HCT116 (cell line): ENCODE results near the gene ACTG2. TPM values are rescaled to one million over a fixed set of nuclear protein-coding genes. Genes with fewer than 3 reads are reported as not detected.

Source experiments
- ATAC-seq: fragments of 200-7000 bp; cut with Tn5 transposase; 2 replicates; pipeline ENCODE4 v1.9.1; 2020; ENCODE audit warnings: mild to moderate bottlenecking, moderate library complexity
- BruUV-seq: library from RNA; stranded (reverse); fragments of 400-500 nt; replicated peaks from 2 replicates; lab custom pipeline; 2021; lab: Mats Ljungman, UMichigan
- CTCF ChIA-PET: fragments of 300-600 bp; sonication (Branson Sonifier 250); formaldehyde crosslinking; loops from one replicate; lab custom pipeline; 2021; ENCODE audit warnings: antibody characterized with exemption; lab: Charles Lee
- POLR2A ChIA-PET: fragments of 300-600, 350-600 bp; sonication (Branson Sonifier 250); formaldehyde crosslinking; loops from one replicate; lab custom pipeline; 2021; ENCODE audit warnings: antibody characterized with exemption; lab: Charles Lee
- RAD21 ChIA-PET, 2 experiments: fragments of 300-600 bp; sonication (Branson Sonifier 250); formaldehyde crosslinking; loops; one replicate each; lab custom pipeline; 2023; ENCODE audit warnings: low total read pairs in 2 of 2; ENCODE audit not compliant: uncharacterized antibody in 2 of 2, unreplicated experiment in 2 of 2, low non-redundant PET in 1 of 2; lab: Charles Lee
- DNase-seq: peaks from one replicate; pipeline ENCODE4 v3.0.0-alpha.2; 2010; ENCODE audit warnings: low read depth, low spot score
- H2AFZ ChIP-seq: fragments of 200-600 bp; shearing (Covaris generic), sonication (generic); 2 replicates; pipeline ENCODE4 v1.6.1; 2017; ENCODE audit warnings: low read depth, mixed run types, mixed read lengths, antibody characterized with exemption, low read length; ENCODE audit not compliant: poor library complexity, severe bottlenecking
- H3K27ac ChIP-seq: 2 replicates; pipeline ENCODE4 v1.5.1; 2012; ENCODE audit warnings: low read depth, low read length
- H3K27me3 ChIP-seq: fragments of 200-600 bp; sonication (generic); 2 replicates; pipeline ENCODE4 v1.6.1; 2016; ENCODE audit warnings: mixed run types, low read length, mixed read lengths; ENCODE audit not compliant: insufficient read depth
- H3K36me3 ChIP-seq, 2 experiments: fragments of 200-500 bp in 1 of 2; fragments of 200-600 bp in 1 of 2; sonication (Bioruptor generic) in 1 of 2; sonication (generic) in 1 of 2; 2 replicates each; pipeline versions ENCODE4 v1.5.1 to v1.6.1; 2014 to 2016; ENCODE audit warnings: low read length in 2 of 2, inconsistent platforms in 1 of 2, mixed read lengths in 1 of 2, mixed run types in 1 of 2; ENCODE audit not compliant: insufficient read depth in 2 of 2, control insufficient read depth in 1 of 2
- H3K4me1 ChIP-seq, 2 experiments: fragments of 200-600 bp in 1 of 2; sonication (generic) in 1 of 2; 2 replicates each; pipeline versions ENCODE4 v1.5.1 to v1.6.1; 2012 to 2017; ENCODE audit warnings: low read length in 2 of 2, inconsistent platforms in 1 of 2, mild to moderate bottlenecking in 1 of 2, mixed read lengths in 1 of 2, mixed run types in 1 of 2, moderate library complexity in 1 of 2; ENCODE audit not compliant: insufficient read depth in 2 of 2, control insufficient read depth in 1 of 2
- H3K4me2 ChIP-seq: fragments of 200-600 bp; sonication (generic); 2 replicates; pipeline ENCODE4 v1.6.1; 2017; ENCODE audit warnings: mixed run types, low read length, mixed read lengths
- H3K4me3 ChIP-seq, 2 experiments: fragments of 200-600 bp in 1 of 2; sonication (generic) in 1 of 2; replicated peaks in 1 of 2; 2 replicates each; pipeline ENCODE4 v1.5.1; 2011 to 2016; ENCODE audit warnings: low read length in 2 of 2, control low read depth in 1 of 2, low read depth in 1 of 2, mild to moderate bottlenecking in 1 of 2, mixed read lengths in 1 of 2, mixed run types in 1 of 2
- H3K79me2 ChIP-seq: fragments of 200-600 bp; sonication (generic); 2 replicates; pipeline ENCODE4 v1.6.1; 2017; ENCODE audit warnings: mild to moderate bottlenecking, mixed run types, low read length, moderate library complexity, mixed read lengths; ENCODE audit not compliant: insufficient read depth
- H3K9ac ChIP-seq: fragments of 200-600 bp; sonication (generic); 2 replicates; pipeline ENCODE4 v1.6.1; 2016; ENCODE audit warnings: low read length, mixed read lengths
- H3K9me2 ChIP-seq: fragments of 200-600 bp; sonication (generic), shearing (Covaris generic); 2 replicates; pipeline ENCODE4 v1.6.1; 2017; ENCODE audit warnings: mixed run types, mild to moderate bottlenecking, moderate library complexity; ENCODE audit not compliant: insufficient read depth
- H3K9me3 ChIP-seq, 2 experiments: fragments of 200-500 bp in 1 of 2; fragments of 200-600 bp in 1 of 2; sonication (Bioruptor generic) in 1 of 2; sonication (generic) in 1 of 2; 2 replicates each; pipeline ENCODE4 v1.6.1; 2014 to 2017; ENCODE audit warnings: low read length in 2 of 2, mixed read lengths in 2 of 2, inconsistent platforms in 1 of 2, low read depth in 1 of 2, mild to moderate bottlenecking in 1 of 2, mixed run types in 1 of 2, moderate library complexity in 1 of 2; ENCODE audit not compliant: control insufficient read depth in 1 of 2, insufficient read depth in 1 of 2
- H4K20me1 ChIP-seq: fragments of 200-600 bp; sonication (generic), shearing (Covaris generic); 2 replicates; pipeline ENCODE4 v1.6.1; 2017; ENCODE audit warnings: mixed run types, mild to moderate bottlenecking, moderate library complexity; ENCODE audit not compliant: insufficient read depth
- ATF3 ChIP-seq: IDR thresholded peaks from 2 replicates; pipeline ENCODE4 v1.6.1; 2012
- CBX3 ChIP-seq: IDR thresholded peaks from 2 replicates; pipeline ENCODE4 v1.6.1; 2012; ENCODE audit warnings: low read depth
- EGR1 ChIP-seq: IDR thresholded peaks from 2 replicates; pipeline ENCODE4 v1.6.1; 2012; ENCODE audit warnings: low read depth
- ELF1 ChIP-seq: IDR thresholded peaks from 2 replicates; pipeline ENCODE4 v1.6.1; 2012; ENCODE audit warnings: low read depth, borderline replicate concordance
- EZH2phosphoT487 ChIP-seq: fragments of 200-600 bp; IDR thresholded peaks from 2 replicates; pipeline ENCODE4 v1.6.1; 2018; ENCODE audit warnings: antibody characterized with exemption, borderline replicate concordance
- FOSL1 ChIP-seq: IDR thresholded peaks from 2 replicates; pipeline ENCODE4 v1.6.1; 2012; ENCODE audit warnings: low read depth
- JUND ChIP-seq: IDR thresholded peaks from 2 replicates; pipeline ENCODE4 v1.6.1; 2012
- POLR2A ChIP-seq: IDR thresholded peaks from 2 replicates; pipeline ENCODE4 v1.7.0; 2011; ENCODE audit warnings: borderline replicate concordance; ENCODE audit not compliant: insufficient read depth, insufficient read length; ENCODE audit errors: extremely low read depth
- RAD21 ChIP-seq: IDR thresholded peaks from 2 replicates; pipeline ENCODE4 v1.6.1; 2012; ENCODE audit warnings: low read depth, mild to moderate bottlenecking
- SIN3A ChIP-seq: IDR thresholded peaks from 2 replicates; pipeline ENCODE4 v1.6.1; 2012; ENCODE audit warnings: low read depth
- SP1 ChIP-seq: IDR thresholded peaks from 2 replicates; pipeline ENCODE4 v1.6.1; 2012; ENCODE audit warnings: low read depth
- YY1 ChIP-seq: IDR thresholded peaks from 2 replicates; pipeline ENCODE4 v1.6.1; 2011; ENCODE audit warnings: low read length, low read depth, moderate library complexity, mild to moderate bottlenecking; ENCODE audit not compliant: insufficient replicate concordance; ENCODE audit errors: extremely low read depth
- ZBTB33 ChIP-seq: IDR thresholded peaks from 2 replicates; pipeline ENCODE4 v1.6.1; 2011; ENCODE audit warnings: mild to moderate bottlenecking, low read length, moderate library complexity; ENCODE audit not compliant: insufficient replicate concordance; ENCODE audit errors: extremely low read depth
- ZFX ChIP-seq: fragments of 450-650 bp; IDR thresholded peaks from 2 replicates; pipeline ENCODE4 v1.6.1; 2017
- ZNF274 ChIP-seq: fragments of 200-500 bp; sonication (Bioruptor generic); IDR thresholded peaks from 2 replicates; pipeline ENCODE4 v1.6.1; 2014; ENCODE audit warnings: mild to moderate bottlenecking, low read depth, low read length, inconsistent platforms
- intact Hi-C: fragments of 100-400 bp; cut with micrococcal nuclease; formaldehyde crosslinking; loops from 2 replicates; pipeline ENCODE4 v1.10.0; 2022
- total RNA-seq: library from RNA; stranded (reverse); gene quantifications from one replicate; pipeline ENCODE4 v1.2.1, GENCODE V29; 2021; ENCODE audit not compliant: unreplicated experiment
- TF ChIP-seq, protein P1 (sequence below), 3 experiments: fragments of 200-600 bp in 1 of 3; sonication (generic) in 1 of 3; IDR thresholded peaks in 2 of 3; conservative IDR thresholded peaks in 1 of 3; 2 replicates each; pipeline ENCODE4 v1.5.1; 2012 to 2017; ENCODE audit warnings: low read depth in 2 of 3, low read length in 2 of 3, antibody characterized with exemption in 1 of 3, borderline replicate concordance in 1 of 3, control low read depth in 1 of 3, mild to moderate bottlenecking in 1 of 3, mixed read lengths in 1 of 3, mixed run types in 1 of 3, moderate library complexity in 1 of 3; ENCODE audit not compliant: insufficient read depth in 1 of 3

ACTG2 gene
- total RNA-seq, 1 experiment from 2014 or later, result 0.89 TPM

DNA sequence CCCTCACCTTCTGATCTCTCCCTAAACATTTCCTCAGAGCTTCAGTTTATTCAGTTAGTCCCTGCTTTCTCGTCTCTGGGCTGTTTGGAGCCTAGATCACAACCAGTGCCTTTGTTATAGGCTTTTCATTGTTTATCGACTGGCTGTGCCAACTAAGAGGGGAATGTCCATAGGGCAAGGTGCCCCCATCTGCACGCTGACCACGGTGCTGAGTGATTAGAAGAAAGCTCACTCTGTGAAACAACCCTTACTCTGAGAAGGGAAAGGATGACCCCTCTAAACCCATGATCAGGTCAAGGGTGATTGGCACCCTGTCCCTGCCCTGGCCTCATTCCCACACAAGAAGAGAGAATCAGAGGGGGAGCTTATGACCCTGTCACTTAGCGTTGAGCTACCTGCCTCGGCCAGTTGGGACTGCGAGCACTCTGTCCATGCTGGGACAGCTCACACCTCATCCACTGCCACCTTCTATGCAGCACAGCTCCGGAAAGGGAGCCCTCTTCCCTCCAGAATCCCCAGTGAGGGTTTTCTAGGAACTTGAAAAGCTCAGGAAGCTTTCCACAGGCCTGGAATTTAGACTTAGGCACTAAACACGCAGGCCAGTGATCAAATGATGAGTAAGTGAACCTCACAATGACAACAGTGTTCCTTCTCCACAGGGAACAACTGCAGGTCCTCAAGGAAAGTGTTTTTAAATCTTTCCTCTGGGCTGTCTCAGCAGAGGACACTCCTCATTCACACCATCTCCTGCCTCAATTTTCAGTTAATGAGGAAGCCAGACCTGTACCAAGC, 2.3 kb upstream of the ACTG2 start:
- CTCF ChIA-PET, result no interaction called here
- intact Hi-C loops, result no loop called here

More for the DNA sequence above, 2.3 kb upstream of the ACTG2 start:
- Histone ChIP-seq H3K36me3 (no peaks in the 10 kb centered on the region), H3K27me3 (no peaks in the 10 kb centered on the region), H3K79me2 (no peaks in the 10 kb centered on the region), H3K9me3 (no peaks in the 10 kb centered on the region), H3K4me3 (no peak overlapping the region), H3K9me2 (no peaks in the 10 kb centered on the region), H3K9ac (no peak overlapping the region), H3K27ac (no peak overlapping the region), H3K4me2 (peak overlapping the region; percentile 6; the same call in 1 of the 2 replicates), H4K20me1 (no peaks in the 10 kb centered on the region), H3K4me1 (peaks cover 0 to 9% of the 10 kb centered on the region in 2 experiments; a peak in 1 of 4 replicates), H2AFZ (no peak overlapping the region)
- RAD21 ChIA-PET, result no interaction called here
- no peak for DNase-seq
- ATAC-seq, result peak; percentile 34; the same call in 1 of the 2 replicates
- no TSS peak for BruUV-seq
- TF ChIP-seq EZH2phosphoT487 (no peak), SIN3A (no peak), ELF1 (no peak), JUND (no peak), ZNF274 (no peak), FOSL1 (no peak), ATF3 (no peak), SP1 (no peak), EGR1 (no peak), CBX3 (no peak), ZFX (no peak), ZBTB33 (no peak), YY1 (no peak), POLR2A (no peak), RAD21 (no peak)
- TF ChIP-seq, protein P1, sequence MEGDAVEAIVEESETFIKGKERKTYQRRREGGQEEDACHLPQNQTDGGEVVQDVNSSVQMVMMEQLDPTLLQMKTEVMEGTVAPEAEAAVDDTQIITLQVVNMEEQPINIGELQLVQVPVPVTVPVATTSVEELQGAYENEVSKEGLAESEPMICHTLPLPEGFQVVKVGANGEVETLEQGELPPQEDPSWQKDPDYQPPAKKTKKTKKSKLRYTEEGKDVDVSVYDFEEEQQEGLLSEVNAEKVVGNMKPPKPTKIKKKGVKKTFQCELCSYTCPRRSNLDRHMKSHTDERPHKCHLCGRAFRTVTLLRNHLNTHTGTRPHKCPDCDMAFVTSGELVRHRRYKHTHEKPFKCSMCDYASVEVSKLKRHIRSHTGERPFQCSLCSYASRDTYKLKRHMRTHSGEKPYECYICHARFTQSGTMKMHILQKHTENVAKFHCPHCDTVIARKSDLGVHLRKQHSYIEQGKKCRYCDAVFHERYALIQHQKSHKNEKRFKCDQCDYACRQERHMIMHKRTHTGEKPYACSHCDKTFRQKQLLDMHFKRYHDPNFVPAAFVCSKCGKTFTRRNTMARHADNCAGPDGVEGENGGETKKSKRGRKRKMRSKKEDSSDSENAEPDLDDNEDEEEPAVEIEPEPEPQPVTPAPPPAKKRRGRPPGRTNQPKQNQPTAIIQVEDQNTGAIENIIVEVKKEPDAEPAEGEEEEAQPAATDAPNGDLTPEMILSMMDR (IDR thresholded peaks at IDR 0.05 in 2 of 3, conservative IDR thresholded peaks at IDR 0.05 in 1 of 3; ENCODE audit: borderline replicate concordance in 1 of 3, insufficient read depth in 1 of 3, low read depth in 2 of 3, low read length in 2 of 3), result no peak
- POLR2A ChIA-PET, result no interaction called here
